Fibroblast of lung (primary cell): ENCODE results near the gene RASSF4. TPM values are rescaled to one million over a fixed set of nuclear protein-coding genes. Genes with fewer than 3 reads are reported as not detected.
A peak's percentile ranks its signal among the peaks of the same experiment; 100 is the strongest.

Source experiments
- DNase-seq, 2 donors: peaks; one replicate each; pipeline versions ENCODE4 v3.0.0 to v3.0.0-alpha.2; 2010; ENCODE audit warnings: low read depth in 2 of 2
- H2AFZ ChIP-seq: 2 replicates; pipeline ENCODE4 v1.5.1; 2012; ENCODE audit warnings: low read length, control low read depth, inconsistent platforms
- H3K27ac ChIP-seq: 2 replicates; pipeline ENCODE4 v1.5.1; 2011; ENCODE audit warnings: low read length, control low read depth; ENCODE audit not compliant: insufficient read depth
- H3K27me3 ChIP-seq: 2 replicates; pipeline ENCODE4 v1.5.1; 2011; ENCODE audit warnings: mild to moderate bottlenecking, low read length; ENCODE audit not compliant: control insufficient read depth, insufficient read depth
- H3K36me3 ChIP-seq: 2 replicates; pipeline ENCODE4 v1.5.1; 2011; ENCODE audit warnings: low read length; ENCODE audit not compliant: control insufficient read depth, insufficient read depth
- H3K4me1 ChIP-seq: 2 replicates; pipeline ENCODE4 v1.5.1; 2011; ENCODE audit warnings: low read length; ENCODE audit not compliant: control insufficient read depth, insufficient read depth; ENCODE audit errors: extremely low read depth
- H3K4me2 ChIP-seq: 2 replicates; pipeline ENCODE4 v1.5.1; 2011; ENCODE audit warnings: low read length, control low read depth; ENCODE audit not compliant: insufficient read depth; ENCODE audit errors: extremely low read depth
- H3K4me3 ChIP-seq, 4 experiments: fragments of 200-600 bp in 1 of 4; sonication (generic) in 1 of 4; replicated peaks in 1 of 4; 2 replicates each; pipeline ENCODE4 v1.5.1; 2011 to 2016; ENCODE audit warnings: low read length in 4 of 4, low read depth in 3 of 4, mild to moderate bottlenecking in 3 of 4, control low read depth in 2 of 4, inconsistent platforms in 1 of 4, mixed read lengths in 1 of 4; ENCODE audit not compliant: insufficient read depth in 1 of 4; ENCODE audit errors: control extremely low read depth in 1 of 4
- H3K79me2 ChIP-seq: 2 replicates; pipeline ENCODE4 v1.5.1; 2012; ENCODE audit warnings: mild to moderate bottlenecking, low read length, inconsistent platforms; ENCODE audit not compliant: control insufficient read depth, insufficient read depth
- H3K9ac ChIP-seq: 2 replicates; pipeline ENCODE4 v1.5.1; 2011; ENCODE audit warnings: mild to moderate bottlenecking, low read length, control low read depth; ENCODE audit not compliant: insufficient read depth
- H3K9me3 ChIP-seq: 2 replicates; pipeline ENCODE4 v1.5.1; 2012; ENCODE audit warnings: low read depth, low read length; ENCODE audit not compliant: control insufficient read depth, insufficient read depth
- H4K20me1 ChIP-seq: 2 replicates; pipeline ENCODE4 v1.5.1; 2011; ENCODE audit warnings: low read length; ENCODE audit not compliant: control insufficient read depth, insufficient read depth; ENCODE audit errors: extremely low read depth
- EZH2 ChIP-seq: IDR thresholded peaks from 2 replicates; pipeline ENCODE4 v1.5.1; 2012; ENCODE audit warnings: low read length, control low read depth, mild to moderate bottlenecking; ENCODE audit errors: missing control alignments
- polyA plus RNA-seq, 2 donors: library from polyadenylated mRNA; depleted of rRNA in 1 of 2; stranded (reverse) in 1 of 2; unstranded in 1 of 2; fragments of >200 nt; gene quantifications; 2 replicates each; pipeline ENCODE4 v1.2.1, GENCODE V29; 2011 to 2012; ENCODE audit warnings: missing spikeins in 1 of 2
- total RNA-seq: library from RNA; depleted of rRNA; stranded (reverse); fragments of >200 nt; gene quantifications from 2 replicates; pipeline ENCODE4 v1.2.1, GENCODE V29; 2014
- TF ChIP-seq, protein P1 (sequence below), 2 donors: IDR thresholded peaks in 1 of 2; conservative IDR thresholded peaks in 1 of 2; 1 replicate in 1 of 2; 2 replicates in 1 of 2; pipeline ENCODE4 v1.5.1; 2011 to 2012; ENCODE audit warnings: low read length in 2 of 2, control low read depth in 1 of 2, inconsistent platforms in 1 of 2, low read depth in 1 of 2, mild to moderate bottlenecking in 1 of 2

Gene RASSF4
- total and polyA plus RNA-seq, 2 donors (not counting 1 experiment from before 2014, with no cell fraction given), result 6.4 to 11.4 TPM

DNA sequence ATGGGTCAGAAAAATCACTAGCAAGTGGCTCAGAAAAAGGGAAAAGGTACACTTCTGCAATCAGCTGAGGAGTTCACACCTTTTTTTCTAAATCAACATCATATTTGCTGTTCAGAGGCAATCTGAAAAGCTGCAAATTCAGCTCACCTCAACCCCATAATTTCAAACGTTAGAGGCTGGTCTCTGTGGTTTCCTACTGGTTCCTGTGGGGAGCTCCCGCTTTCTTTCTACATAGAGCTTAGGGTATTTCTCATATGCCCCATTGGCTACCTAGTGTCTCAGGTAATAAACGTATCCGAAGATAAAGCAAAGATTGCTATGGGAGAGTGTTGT lies 35.9 kb downstream of the RASSF4 start:
- TF ChIP-seq, protein P1, sequence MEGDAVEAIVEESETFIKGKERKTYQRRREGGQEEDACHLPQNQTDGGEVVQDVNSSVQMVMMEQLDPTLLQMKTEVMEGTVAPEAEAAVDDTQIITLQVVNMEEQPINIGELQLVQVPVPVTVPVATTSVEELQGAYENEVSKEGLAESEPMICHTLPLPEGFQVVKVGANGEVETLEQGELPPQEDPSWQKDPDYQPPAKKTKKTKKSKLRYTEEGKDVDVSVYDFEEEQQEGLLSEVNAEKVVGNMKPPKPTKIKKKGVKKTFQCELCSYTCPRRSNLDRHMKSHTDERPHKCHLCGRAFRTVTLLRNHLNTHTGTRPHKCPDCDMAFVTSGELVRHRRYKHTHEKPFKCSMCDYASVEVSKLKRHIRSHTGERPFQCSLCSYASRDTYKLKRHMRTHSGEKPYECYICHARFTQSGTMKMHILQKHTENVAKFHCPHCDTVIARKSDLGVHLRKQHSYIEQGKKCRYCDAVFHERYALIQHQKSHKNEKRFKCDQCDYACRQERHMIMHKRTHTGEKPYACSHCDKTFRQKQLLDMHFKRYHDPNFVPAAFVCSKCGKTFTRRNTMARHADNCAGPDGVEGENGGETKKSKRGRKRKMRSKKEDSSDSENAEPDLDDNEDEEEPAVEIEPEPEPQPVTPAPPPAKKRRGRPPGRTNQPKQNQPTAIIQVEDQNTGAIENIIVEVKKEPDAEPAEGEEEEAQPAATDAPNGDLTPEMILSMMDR (conservative IDR thresholded peaks at IDR 0.05 in 1 of 2, IDR thresholded peaks at IDR 0.05 in 1 of 2; ENCODE audit: low read depth in 1 of 2, low read length in 2 of 2), result no peak
- no peak for TF ChIP-seq EZH2
- no peaks in the 10 kb centered on the region for H3K79me2 ChIP-seq
- no peaks in the 10 kb centered on the region for H3K36me3 ChIP-seq
- no peak overlapping the region for H3K4me3 ChIP-seq
- peak overlapping the region; percentile 27 for H3K27ac ChIP-seq
- no peak overlapping the region for H3K4me2 ChIP-seq
- H3K9me3 ChIP-seq, result no peaks in the 10 kb centered on the region
- DNase-seq, result no peak
- H2AFZ ChIP-seq, result no peak overlapping the region
- H4K20me1 ChIP-seq, result no peaks in the 10 kb centered on the region
- peaks cover 24% of the 10 kb centered on the region for H3K4me1 ChIP-seq
- H3K9ac ChIP-seq, result no peak overlapping the region
- no peaks in the 10 kb centered on the region for H3K27me3 ChIP-seq

DNA sequence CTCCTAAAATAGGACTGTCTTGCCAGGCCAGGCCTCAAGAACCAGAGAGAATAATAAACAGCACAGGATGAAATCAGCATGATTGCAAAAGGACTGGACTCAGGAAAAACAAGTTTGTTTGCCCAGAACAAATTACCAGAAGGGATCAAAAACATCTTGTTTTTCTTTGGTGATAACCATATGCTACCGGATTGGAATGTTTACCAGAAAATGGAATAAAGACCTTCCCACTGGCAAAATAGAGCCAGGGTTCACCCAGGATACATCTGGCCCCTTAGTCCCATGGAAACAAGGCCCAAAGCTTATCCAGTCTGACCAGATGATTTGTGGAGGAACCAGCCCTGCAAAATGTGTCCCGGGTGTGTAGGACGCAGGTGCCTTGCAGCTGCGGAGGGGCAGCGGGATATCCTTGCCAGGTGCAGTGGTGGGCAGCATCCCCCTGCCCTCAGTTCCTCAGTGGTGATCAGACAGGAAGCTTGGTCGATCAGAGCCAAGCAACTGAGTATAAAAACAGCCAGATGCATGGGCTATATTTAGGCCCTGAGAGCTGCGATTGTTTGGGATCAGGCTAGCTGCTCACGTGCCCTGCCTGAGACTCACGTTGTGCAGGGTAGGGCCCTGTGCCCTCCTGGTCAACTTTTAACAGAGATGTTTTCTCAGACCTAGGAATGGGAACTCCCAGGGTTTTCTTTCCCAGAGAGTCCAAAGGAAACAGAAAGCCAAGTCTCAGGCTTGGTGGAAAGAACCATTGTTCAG lies 36.5 kb downstream of the RASSF4 start:
- Histone ChIP-seq H3K9me3 (no peaks in the 10 kb centered on the region), H3K9ac (peak overlapping the region; percentile 18), H3K79me2 (no peaks in the 10 kb centered on the region), H3K27me3 (no peaks in the 10 kb centered on the region), H2AFZ (peak overlapping the region; percentile 80), H3K27ac (peak overlapping the region; percentile 27), H3K36me3 (no peaks in the 10 kb centered on the region), H3K4me3 (no peak overlapping the region), H4K20me1 (no peaks in the 10 kb centered on the region), H3K4me1 (peaks cover 24% of the 10 kb centered on the region), H3K4me2 (no peak overlapping the region)
- DNase-seq, result peak in 1 of 2 donors; percentile 84
- no peak for TF ChIP-seq EZH2
- TF ChIP-seq, protein P1 (conservative IDR thresholded peaks at IDR 0.05 in 1 of 2, IDR thresholded peaks at IDR 0.05 in 1 of 2; ENCODE audit: low read depth in 1 of 2, low read length in 2 of 2), result no peak

DNA sequence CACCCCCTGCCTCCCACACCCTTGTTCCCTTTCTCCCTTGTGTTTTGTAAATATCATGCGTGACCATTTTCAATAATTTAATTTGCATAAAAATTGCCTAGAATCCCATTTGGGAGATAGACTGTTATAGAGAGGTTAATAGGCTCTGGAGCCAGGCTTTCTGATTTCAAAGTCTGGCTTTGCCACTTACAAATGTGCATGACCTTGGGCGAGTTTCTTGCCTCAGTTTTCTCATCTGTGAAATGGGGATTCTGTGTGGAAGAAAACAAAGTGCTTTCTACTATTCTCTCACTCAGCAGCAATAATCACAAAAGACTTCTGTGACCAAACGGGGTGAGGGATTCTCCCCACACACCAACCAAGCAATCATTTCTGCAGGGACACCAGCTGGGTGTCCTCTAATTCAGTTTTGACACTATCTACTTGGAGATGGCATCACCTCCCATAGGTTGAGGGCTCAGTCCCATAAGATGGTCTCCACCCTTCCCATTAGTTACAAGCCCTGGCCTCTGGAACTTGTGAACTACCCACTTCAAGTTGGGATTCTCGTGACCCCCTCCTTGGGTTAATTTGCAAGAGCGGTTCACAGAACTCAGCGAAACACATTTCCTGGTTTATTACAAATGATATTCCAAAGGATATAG lies 37.6 kb downstream of the RASSF4 start:
- no peak overlapping the region for H3K27ac ChIP-seq
- H4K20me1 ChIP-seq, result no peaks in the 10 kb centered on the region
- no peaks in the 10 kb centered on the region for H3K36me3 ChIP-seq
- TF ChIP-seq, protein P1 (conservative IDR thresholded peaks at IDR 0.05 in 1 of 2, IDR thresholded peaks at IDR 0.05 in 1 of 2; ENCODE audit: low read depth in 1 of 2, low read length in 2 of 2), result no peak
- TF ChIP-seq EZH2, result no peak
- H3K9me3 ChIP-seq, result no peaks in the 10 kb centered on the region
- no peak for DNase-seq
- no peak overlapping the region for H3K4me3 ChIP-seq
- H3K4me1 ChIP-seq, result peaks cover 24% of the 10 kb centered on the region
- no peak overlapping the region for H3K9ac ChIP-seq
- H3K4me2 ChIP-seq, result no peak overlapping the region
- peaks cover 9% of the 10 kb centered on the region for H3K79me2 ChIP-seq
- H2AFZ ChIP-seq, result no peak overlapping the region
- no peaks in the 10 kb centered on the region for H3K27me3 ChIP-seq
